Activated T-cell treated with anti-CD3 and anti-CD28 coated beads, Interleukin-2, amount 50 U/mL, for 72 hours (primary cell): ENCODE data around the gene PRSS1. TPM values are rescaled to one million over a fixed set of nuclear protein-coding genes. Genes with fewer than 3 reads are reported as not detected.
"Not testable (repeated sequence)": the region's sequence is repeated elsewhere in the genome, so short reads cannot be mapped to it uniquely, and the experiment has no call there.

ENCODE experiments used
- ATAC-seq, 2 donors: fragments of 150-1000 bp; cut with Tn5 transposase; replicated peaks in 1 of 2; 2 replicates each; pipeline ENCODE4 v1.10.0; 2021; ENCODE audit warnings: moderate library complexity in 2 of 2, mild to moderate bottlenecking in 1 of 2
- DNase-seq, 2 donors: peaks; one replicate each; pipeline ENCODE4 v3.0.0; 2021 to 2022; ENCODE audit warnings: mixed read lengths in 1 of 2
- H3K27ac Mint-ChIP-seq: one replicate; pipeline ENCODE4 v1.8.0; 2022; ENCODE audit warnings: mild to moderate bottlenecking, moderate library complexity, mixed read lengths
- H3K27me3 Mint-ChIP-seq: one replicate; pipeline ENCODE4 v1.8.0; 2022; ENCODE audit warnings: low read depth, mixed read lengths
- H3K36me3 Mint-ChIP-seq, 2 donors: one replicate each; pipeline ENCODE4 v1.8.0; 2022; ENCODE audit warnings: mixed read lengths in 2 of 2, mild to moderate bottlenecking in 1 of 2; ENCODE audit not compliant: insufficient read depth in 2 of 2
- H3K4me1 Mint-ChIP-seq: one replicate; pipeline ENCODE4 v1.8.0; 2022; ENCODE audit warnings: low read depth, mixed read lengths
- H3K4me3 Mint-ChIP-seq, 2 donors: one replicate each; pipeline ENCODE4 v1.8.0; 2022; ENCODE audit warnings: mild to moderate bottlenecking in 2 of 2, mixed read lengths in 2 of 2, moderate library complexity in 2 of 2
- H3K9me3 Mint-ChIP-seq, 2 donors: one replicate each; pipeline ENCODE4 v1.8.0; 2022; ENCODE audit warnings: mixed read lengths in 2 of 2
- total RNA-seq, 2 donors: library from RNA; stranded (reverse); gene quantifications; one replicate each; pipeline ENCODE4 v1.2.3, GENCODE V29; 2022

PRSS1 gene
- not detected for total RNA-seq

GRCh38 chr7:142749218-142749993 is at the start of gene PRSS1:
TSS of gene PRSS1 (plus strand) at chr7:142749472. CDS start at chr7:142749485, 13 bp downstream.
- Mint-ChIP-seq H3K27me3 (no peaks in the 10 kb centered on the region), H3K4me3 (no peak within 1 kb of the TSS), H3K36me3 (no peaks in the 10 kb centered on the region), H3K9me3 (no peaks in the 10 kb centered on the region), H3K27ac (no peak within 1 kb of the TSS), H3K4me1 (no peaks in the 10 kb centered on the region)
- ATAC-seq (no peak), DNase-seq (no peak)

GRCh38 chr7:142700935-142701334 is 48.3 kb upstream of the PRSS1 start:
- Mint-ChIP-seq H3K4me1 (peaks cover 35% of the 10 kb centered on the region), H3K27ac (peak overlapping the region; percentile 45)
- not testable (repeated sequence) for DNase-seq, H3K27me3 Mint-ChIP-seq, H3K36me3 Mint-ChIP-seq, H3K9me3 Mint-ChIP-seq, H3K4me3 Mint-ChIP-seq
- ATAC-seq = peak in 1 of 2 donors; percentile 15

GRCh38 chr7:142703655-142704305 is 45.5 kb upstream of the PRSS1 start:
- Mint-ChIP-seq H3K36me3 (no peaks in the 10 kb centered on the region), H3K27me3 (no peaks in the 10 kb centered on the region), H3K4me1 (peaks cover 25% of the 10 kb centered on the region), H3K27ac (no peak overlapping the region), H3K4me3 (no peak overlapping the region), H3K9me3 (no peaks in the 10 kb centered on the region)
- DNase-seq (no peak), ATAC-seq (no peak)

GRCh38 chr7:142708726-142709125 is 40.5 kb upstream of the PRSS1 start:
- Mint-ChIP-seq H3K4me1 (peaks cover 37% of the 10 kb centered on the region), H3K4me3 (peak overlapping the region; percentile 46 to 51)
- not testable (repeated sequence) for H3K27me3 Mint-ChIP-seq, H3K9me3 Mint-ChIP-seq, DNase-seq, H3K27ac Mint-ChIP-seq, ATAC-seq, H3K36me3 Mint-ChIP-seq

GRCh38 chr7:142709921-142710320 is 39.4 kb upstream of the PRSS1 start:
- no peaks in the 10 kb centered on the region for H3K9me3 Mint-ChIP-seq
- ATAC-seq (no peak), DNase-seq (no peak)
- peak overlapping the region; percentile 36 to 95 for H3K4me3 Mint-ChIP-seq
- H3K36me3 Mint-ChIP-seq = no peaks in the 10 kb centered on the region
- H3K27me3 Mint-ChIP-seq = no peaks in the 10 kb centered on the region
- peaks cover 47% of the 10 kb centered on the region for H3K4me1 Mint-ChIP-seq
- peak overlapping the region; percentile 70 for H3K27ac Mint-ChIP-seq

- Mint-ChIP-seq H3K36me3 (no peaks in the 10 kb centered on the region), H3K27ac (peak overlapping the region; percentile 88), H3K4me1 (peaks cover 51% of the 10 kb centered on the region), H3K27me3 (no peaks in the 10 kb centered on the region), H3K9me3 (no peaks in the 10 kb centered on the region), H3K4me3 (peak overlapping the region; percentile 82 to 95)
- DNase-seq (no peak), ATAC-seq (peak; percentile 60 to 72)
Observed at GRCh38 chr7:142711196-142711595, 38.1 kb upstream of the PRSS1 start.

GRCh38 chr7:142711746-142712616 is 37.3 kb upstream of the PRSS1 start:
- H3K9me3 Mint-ChIP-seq = no peaks in the 10 kb centered on the region
- ATAC-seq (peak; percentile 91 to 92), DNase-seq (peak; percentile 35 to 45)
- H3K4me1 Mint-ChIP-seq = peaks cover 59% of the 10 kb centered on the region
- peak overlapping the region; percentile 82 to 95 for H3K4me3 Mint-ChIP-seq
- H3K27ac Mint-ChIP-seq = peak overlapping the region; percentile 88
- no peaks in the 10 kb centered on the region for H3K36me3 Mint-ChIP-seq
- H3K27me3 Mint-ChIP-seq = no peaks in the 10 kb centered on the region

- no peak for ATAC-seq
- H3K36me3 Mint-ChIP-seq = no peaks in the 10 kb centered on the region
- peak overlapping the region; percentile 82 to 95 for H3K4me3 Mint-ChIP-seq
- H3K27me3 Mint-ChIP-seq = no peaks in the 10 kb centered on the region
- peak overlapping the region; percentile 77 for H3K27ac Mint-ChIP-seq
- DNase-seq = no peak
- H3K9me3 Mint-ChIP-seq = no peaks in the 10 kb centered on the region
- peaks cover 61% of the 10 kb centered on the region for H3K4me1 Mint-ChIP-seq
Observed at GRCh38 chr7:142712617-142712957, 36.7 kb upstream of the PRSS1 start.

GRCh38 chr7:142714375-142714774 is 34.9 kb upstream of the PRSS1 start:
- DNase-seq (no peak), ATAC-seq (peak; percentile 22 to 33)
- Mint-ChIP-seq H3K36me3 (no peaks in the 10 kb centered on the region), H3K4me1 (peaks cover 66% of the 10 kb centered on the region), H3K27me3 (no peaks in the 10 kb centered on the region), H3K9me3 (no peaks in the 10 kb centered on the region), H3K27ac (peak overlapping the region; percentile 79), H3K4me3 (peak overlapping the region; percentile 53 to 59)

- Mint-ChIP-seq H3K4me3 (peak overlapping the region; percentile 13 to 23), H3K4me1 (peaks cover 57% of the 10 kb centered on the region), H3K27ac (peak overlapping the region; percentile 4), H3K36me3 (no peaks in the 10 kb centered on the region), H3K9me3 (no peaks in the 10 kb centered on the region), H3K27me3 (no peaks in the 10 kb centered on the region)
- no peak for ATAC-seq
- no peak for DNase-seq
Observed at GRCh38 chr7:142716596-142716995, 32.7 kb upstream of the PRSS1 start.

- Mint-ChIP-seq H3K9me3 (no peaks in the 10 kb centered on the region), H3K4me3 (peak overlapping the region; percentile 69 to 70), H3K36me3 (no peaks in the 10 kb centered on the region), H3K27me3 (no peaks in the 10 kb centered on the region), H3K4me1 (peaks cover 48% of the 10 kb centered on the region), H3K27ac (no peak overlapping the region)
- peak in 1 of 2 donors; percentile 6 for DNase-seq
- peak in 1 of 2 donors; percentile 62 for ATAC-seq
Observed at GRCh38 chr7:142717453-142717852, 31.8 kb upstream of the PRSS1 start.

- H3K4me1 Mint-ChIP-seq = peaks cover 39% of the 10 kb centered on the region
- no peaks in the 10 kb centered on the region for H3K9me3 Mint-ChIP-seq
- peak overlapping the region; percentile 76 for H3K27ac Mint-ChIP-seq
- no peak for ATAC-seq
- no peak for DNase-seq
- no peaks in the 10 kb centered on the region for H3K36me3 Mint-ChIP-seq
- peak overlapping the region; percentile 69 to 70 for H3K4me3 Mint-ChIP-seq
- H3K27me3 Mint-ChIP-seq = no peaks in the 10 kb centered on the region
Observed at GRCh38 chr7:142718313-142718712, 31.0 kb upstream of the PRSS1 start.
